Left renal pelvis (tissue), 4 donors: Measurements from ENCODE around the gene ZEB2. TPM values are rescaled to one million over a fixed set of nuclear protein-coding genes. Genes with fewer than 3 reads are reported as not detected.

Source experiments
- DNase-seq, 4 donors: peaks; one replicate each; pipeline ENCODE4 v3.0.0-alpha.2; 2013; ENCODE audit warnings: low read depth in 4 of 4, low spot score in 3 of 4
- polyA plus RNA-seq, 4 donors: library from polyadenylated mRNA; unstranded; fragments of 120-200 nt; gene quantifications; one replicate each; pipeline ENCODE4 v1.2.1, GENCODE V29; 2013; ENCODE audit not compliant: insufficient read length in 4 of 4

Gene ZEB2
- polyA plus RNA-seq, 4 donors, result 60.5 to 165 (median 118) TPM

DNA sequence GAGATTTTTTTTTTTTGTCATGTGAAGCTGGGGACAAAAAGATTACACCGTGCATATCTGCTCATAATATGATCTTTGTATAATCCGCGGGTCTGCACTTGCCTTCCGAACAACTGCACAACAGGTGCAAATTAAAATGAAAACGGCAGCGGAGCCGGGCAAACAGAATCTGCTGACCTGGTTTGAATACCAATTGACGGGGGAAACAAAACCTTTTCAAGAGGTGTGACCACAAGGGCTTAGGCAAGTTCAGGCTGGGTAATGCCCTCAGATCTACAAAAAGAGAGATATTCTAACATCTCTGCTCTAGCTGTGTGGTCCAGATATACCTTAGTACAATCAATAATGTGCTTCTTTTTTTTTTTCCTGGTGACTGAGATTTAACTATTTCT, 88.5 kb downstream of the ZEB2 start:
- no peak for DNase-seq

DNA sequence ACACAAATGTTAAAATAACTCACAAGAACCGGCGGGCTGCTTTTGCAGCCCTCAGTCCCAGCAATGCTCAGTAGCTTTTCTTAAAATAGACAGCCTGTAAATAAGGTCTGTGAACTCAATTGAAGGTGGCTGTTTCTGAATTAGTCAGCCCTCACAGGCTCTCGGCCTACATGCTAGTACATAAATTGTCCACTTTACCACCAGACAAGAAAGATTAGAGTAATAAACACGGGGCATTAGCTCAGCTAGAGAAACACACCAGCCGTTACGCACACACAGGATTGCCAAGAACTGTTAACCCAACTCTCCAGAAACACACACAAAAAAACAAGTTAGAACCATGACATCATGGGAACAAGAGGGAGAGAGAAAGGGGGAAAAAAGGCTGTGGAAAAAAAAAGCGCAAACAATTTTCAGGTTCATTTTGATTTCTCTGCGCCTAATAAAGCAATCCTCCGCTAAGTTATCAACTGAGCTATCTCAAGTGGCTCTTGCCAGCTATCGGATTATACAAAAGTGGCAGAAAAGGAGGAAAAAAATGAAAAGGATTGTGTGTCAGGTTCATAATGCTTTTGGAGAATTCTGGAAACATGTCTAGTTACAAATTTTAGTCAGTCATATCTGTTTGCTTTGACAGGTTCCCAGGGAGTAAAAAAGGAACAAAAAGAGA, 89.1 kb downstream of the ZEB2 start:
- peak in 3 of 4 donors; percentile 46 to 68 (median 59) for DNase-seq

DNA sequence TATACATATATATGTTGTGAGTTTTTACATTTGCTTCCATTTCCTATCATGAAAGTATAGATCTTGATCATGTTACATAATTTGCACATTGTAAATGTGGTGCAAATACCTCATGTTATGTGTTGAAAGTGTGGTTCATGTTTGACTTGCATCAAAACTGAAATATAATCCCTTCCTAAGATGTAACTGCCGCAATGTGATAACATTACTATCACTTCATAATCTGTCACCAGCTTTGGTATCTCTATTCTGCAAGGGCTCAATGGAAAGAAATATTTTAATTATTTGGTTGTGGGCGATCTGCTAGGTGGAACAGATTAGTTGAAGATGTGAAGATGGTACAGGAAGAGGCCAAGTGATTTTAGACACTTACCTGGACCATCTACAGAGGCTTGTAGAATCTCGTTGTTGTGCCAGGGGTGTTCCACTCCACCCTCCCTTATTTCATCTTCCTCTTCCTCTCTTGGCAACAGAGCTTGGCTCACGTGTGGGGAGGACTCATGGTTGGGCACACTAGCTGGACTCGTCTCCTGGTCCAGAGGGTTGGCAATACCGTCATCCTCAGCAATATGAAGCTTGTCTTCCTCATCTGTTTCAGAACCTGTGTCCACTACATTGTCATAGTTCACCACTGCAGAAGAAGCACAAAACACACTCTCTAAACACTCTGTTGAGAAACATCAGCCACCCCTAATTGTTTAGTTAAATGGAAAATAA, 90.4 kb downstream of the ZEB2 start:
- no peak for DNase-seq

DNA sequence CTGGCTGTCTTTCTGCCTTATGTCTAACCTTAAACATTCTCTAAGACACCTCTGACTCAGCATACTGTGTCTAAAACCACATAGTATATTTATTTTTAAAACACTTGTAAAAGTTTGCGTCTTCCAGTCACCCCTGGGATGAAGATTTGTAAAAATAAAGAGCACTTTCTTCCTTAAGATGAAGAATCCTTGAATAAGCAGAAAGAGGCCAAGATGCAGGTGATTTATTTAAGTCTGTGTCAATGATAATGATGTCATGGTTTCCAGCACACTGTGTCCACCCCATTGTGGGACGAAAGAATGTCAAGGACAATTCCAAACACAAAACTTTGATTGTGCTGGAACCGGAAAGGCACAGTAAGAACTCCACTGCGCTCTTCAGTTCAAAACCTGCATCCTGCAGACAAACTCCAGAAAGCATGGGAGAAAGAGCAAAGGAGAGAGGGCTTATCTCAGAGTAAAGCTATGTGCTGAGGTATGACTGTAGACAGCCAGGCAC, 92.9 kb downstream of the ZEB2 start:
- DNase-seq, result no peak

GRCh38 chr2:144426355-144426754, 93.6 kb downstream of the ZEB2 start:
- no peak for DNase-seq

GRCh38 chr2:144424559-144425240, 95.2 kb downstream of the ZEB2 start:
- DNase-seq, result no peak

GRCh38 chr2:144421606-144422510, 98.1 kb downstream of the ZEB2 start:
- DNase-seq, result no peak

GRCh38 chr2:144419218-144419617, 100.7 kb downstream of the ZEB2 start:
- DNase-seq, result no peak

- DNase-seq, result no peak
These were observed 104.5 kb downstream of the ZEB2 start for GRCh38 chr2:144415386-144415785.

GRCh38 chr2:144414324-144414845, 105.5 kb downstream of the ZEB2 start:
- DNase-seq, result no peak

- no peak for DNase-seq
These were observed 107.2 kb downstream of the ZEB2 start for GRCh38 chr2:144412709-144413108.

DNA sequence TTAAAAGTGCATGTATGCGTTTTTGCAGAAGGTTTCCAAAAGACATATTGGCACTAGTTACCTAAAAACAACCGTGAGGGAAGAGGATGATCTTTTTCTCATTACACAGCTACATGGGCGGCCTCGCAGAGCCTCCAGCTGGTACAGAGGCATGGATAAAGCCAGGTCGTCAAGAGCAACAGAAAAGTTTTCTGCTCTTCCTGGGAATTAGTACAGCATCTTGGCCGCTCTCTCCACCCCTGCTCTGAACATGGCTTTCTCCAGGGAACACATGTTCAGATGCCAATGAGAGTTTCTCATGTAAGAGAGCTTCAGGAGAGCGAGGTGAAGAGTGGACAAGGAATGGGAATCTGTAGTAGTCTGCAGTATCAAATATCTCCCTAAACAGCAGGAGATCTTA, 108.4 kb downstream of the ZEB2 start:
- no peak for DNase-seq

- no peak for DNase-seq
These were observed 110.7 kb downstream of the ZEB2 start for GRCh38 chr2:144409241-144409640.

DNA sequence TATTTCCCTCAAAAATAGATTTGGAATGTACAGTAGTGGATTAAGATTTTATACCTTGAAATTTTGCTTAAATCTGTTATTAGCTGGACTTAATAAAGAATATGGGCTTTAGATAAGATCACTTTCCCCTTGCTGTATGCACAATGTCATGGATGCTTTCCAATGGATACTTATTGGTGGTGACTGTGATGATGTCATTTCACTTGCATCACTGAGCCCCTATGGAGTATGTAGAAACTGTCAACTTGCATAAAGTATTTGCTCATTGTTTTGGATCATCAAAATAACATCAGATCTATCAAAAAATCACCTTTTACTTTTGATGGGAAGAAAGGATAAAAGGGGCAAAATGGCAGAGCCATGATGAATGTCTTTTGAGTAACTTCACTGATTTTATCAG, 112.7 kb downstream of the ZEB2 start:
- no peak for DNase-seq

DNA sequence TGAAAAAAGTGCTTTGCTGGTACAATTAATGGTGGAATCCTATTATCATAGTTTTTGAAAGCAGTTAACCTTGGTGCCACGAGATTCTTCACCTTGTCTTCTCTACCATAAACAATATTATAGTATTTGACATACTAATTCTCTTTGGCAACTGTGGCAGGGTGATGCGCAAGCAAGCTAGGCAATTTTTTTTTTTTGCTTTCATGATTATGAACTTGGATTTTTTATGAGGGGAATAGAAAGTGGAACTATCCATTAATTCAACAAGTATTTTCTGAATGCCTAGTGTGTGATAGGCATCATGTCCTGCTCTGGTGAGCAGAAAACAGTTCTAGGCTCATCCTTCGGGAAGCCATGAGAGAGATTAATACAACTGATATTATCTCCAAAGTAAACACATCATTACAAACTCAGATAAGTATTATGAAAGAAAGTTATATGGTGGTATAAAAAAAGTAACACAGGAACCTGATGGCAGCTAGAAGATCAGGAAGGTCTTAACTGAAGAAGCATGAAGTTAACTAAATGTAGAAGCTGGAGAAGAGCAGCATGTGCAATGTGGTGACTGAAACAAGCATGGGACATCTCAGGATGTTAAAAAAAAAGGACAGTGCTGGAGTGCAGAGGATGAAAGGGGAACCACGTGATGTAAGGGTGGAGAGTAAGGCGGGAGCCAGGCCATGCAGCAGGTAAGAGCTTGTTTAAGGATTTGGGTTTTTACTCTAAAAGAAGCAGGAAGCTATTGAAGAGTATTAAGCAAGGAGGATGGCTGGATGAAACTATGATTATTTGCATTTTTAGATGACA, 113.7 kb downstream of the ZEB2 start:
- DNase-seq, result no peak

DNA sequence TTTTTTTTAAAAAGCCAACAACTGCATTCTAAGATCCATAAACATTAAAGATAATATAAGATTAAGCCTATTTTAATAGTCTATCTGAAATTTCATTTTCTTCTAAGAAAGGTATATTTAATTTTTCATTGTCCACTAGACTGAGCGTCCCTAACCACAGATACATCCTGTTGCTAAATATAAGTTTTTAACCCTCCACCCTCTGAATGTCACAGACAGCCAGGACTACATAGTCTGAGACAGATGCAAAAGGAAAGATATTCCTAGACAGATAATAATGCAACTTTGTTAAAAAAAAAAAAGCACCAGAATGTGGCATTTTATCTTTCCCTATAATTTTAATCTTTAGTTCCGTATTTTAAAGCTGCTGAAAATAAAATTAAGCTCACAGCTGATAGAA, 114.6 kb downstream of the ZEB2 start:
- no peak for DNase-seq

- no peak for DNase-seq
These were observed 115.2 kb downstream of the ZEB2 start for GRCh38 chr2:144404586-144405314.

- no peak for DNase-seq
These were observed 116.0 kb downstream of the ZEB2 start for GRCh38 chr2:144403933-144404332.

DNA sequence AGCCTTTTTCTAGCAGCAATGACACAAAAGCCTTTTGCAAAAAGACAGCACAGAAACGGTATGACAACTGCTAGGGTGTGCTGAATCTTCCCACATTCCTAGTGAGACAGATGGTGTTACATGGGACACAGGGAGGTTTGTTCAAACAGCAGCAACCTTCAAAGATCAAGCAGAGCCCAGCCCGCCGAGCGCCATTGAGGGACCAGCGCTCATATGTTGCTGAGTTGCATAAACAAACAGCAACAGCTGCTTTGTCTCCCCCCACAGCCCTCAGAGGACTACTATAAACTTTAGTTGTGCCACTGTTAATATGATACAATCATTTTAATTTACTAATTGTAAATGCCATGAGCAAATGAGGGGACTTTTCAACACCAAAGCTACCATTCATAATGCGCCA, 117.7 kb downstream of the ZEB2 start:
- DNase-seq, result peak in 2 of 4 donors; percentile 26 to 37
